GM18502 (cell line): Measurements from ENCODE around the gene STAC3.

Experiments
- ATAC-seq: cut with Tn5 transposase; IDR thresholded peaks from one replicate; pipeline ENCODE4 v1.9.1; 2021; ENCODE audit warnings: mild to moderate bottlenecking; ENCODE audit not compliant: unreplicated experiment, poor library complexity

Gene STAC3

GRCh38 chr12:57200497-57200896, 50.5 kb downstream of the STAC3 start:
- ATAC-seq: no peak

DNA sequence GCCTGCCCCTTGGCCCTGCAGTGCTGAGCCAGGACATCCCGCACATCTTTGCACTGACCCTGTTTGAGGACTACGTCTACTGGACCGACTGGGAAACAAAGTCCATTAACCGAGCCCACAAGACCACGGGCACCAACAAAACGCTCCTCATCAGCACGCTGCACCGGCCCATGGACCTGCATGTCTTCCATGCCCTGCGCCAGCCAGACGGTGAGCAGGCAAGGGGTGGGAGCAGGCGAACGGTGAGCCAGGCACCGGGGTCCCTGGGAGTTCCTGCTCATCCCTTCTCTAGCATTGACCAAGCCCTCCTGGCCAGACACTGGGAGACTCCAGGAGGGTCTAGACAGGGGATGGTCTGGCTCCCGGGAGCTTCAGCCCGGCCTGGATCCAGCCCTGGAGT, 51.8 kb downstream of the STAC3 start:
- no peak for ATAC-seq

DNA sequence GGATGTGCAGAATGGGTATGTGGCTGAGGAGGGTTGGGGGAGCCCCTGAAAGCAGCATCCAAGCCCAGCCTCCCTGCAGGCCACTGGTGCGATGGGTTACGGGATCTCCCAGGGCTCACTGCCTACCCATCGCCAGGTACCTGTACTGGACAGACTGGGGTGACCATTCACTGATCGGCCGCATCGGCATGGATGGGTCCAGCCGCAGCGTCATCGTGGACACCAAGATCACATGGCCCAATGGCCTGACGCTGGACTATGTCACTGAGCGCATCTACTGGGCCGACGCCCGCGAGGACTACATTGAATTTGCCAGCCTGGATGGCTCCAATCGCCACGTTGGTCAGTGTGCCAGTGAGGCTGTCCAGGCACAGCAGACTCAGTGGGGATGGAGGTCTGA, 52.7 kb downstream of the STAC3 start:
- ATAC-seq: no peak

GRCh38 chr12:57196956-57197355, 54.0 kb downstream of the STAC3 start:
- ATAC-seq: no peak

DNA sequence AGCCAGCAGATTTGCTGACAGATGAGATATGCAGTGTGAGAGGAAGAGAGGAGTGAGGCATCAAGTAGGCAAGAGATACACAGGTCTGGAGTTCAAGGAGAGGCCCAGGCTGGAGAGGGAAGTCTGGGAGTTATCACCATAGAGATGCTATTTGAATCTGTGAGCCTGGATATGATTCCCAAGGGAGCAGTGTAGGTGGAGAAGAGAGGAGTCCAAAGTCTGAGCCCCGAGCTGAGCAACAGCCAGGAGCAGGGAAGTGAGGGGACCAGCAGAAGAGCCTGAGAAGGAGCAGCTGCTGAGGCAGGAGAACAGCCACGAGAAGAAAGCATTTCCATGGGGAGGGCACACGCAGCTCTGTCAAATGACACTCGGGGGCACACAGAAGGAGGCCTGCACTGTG, 54.5 kb downstream of the STAC3 start:
- ATAC-seq: no peak

DNA sequence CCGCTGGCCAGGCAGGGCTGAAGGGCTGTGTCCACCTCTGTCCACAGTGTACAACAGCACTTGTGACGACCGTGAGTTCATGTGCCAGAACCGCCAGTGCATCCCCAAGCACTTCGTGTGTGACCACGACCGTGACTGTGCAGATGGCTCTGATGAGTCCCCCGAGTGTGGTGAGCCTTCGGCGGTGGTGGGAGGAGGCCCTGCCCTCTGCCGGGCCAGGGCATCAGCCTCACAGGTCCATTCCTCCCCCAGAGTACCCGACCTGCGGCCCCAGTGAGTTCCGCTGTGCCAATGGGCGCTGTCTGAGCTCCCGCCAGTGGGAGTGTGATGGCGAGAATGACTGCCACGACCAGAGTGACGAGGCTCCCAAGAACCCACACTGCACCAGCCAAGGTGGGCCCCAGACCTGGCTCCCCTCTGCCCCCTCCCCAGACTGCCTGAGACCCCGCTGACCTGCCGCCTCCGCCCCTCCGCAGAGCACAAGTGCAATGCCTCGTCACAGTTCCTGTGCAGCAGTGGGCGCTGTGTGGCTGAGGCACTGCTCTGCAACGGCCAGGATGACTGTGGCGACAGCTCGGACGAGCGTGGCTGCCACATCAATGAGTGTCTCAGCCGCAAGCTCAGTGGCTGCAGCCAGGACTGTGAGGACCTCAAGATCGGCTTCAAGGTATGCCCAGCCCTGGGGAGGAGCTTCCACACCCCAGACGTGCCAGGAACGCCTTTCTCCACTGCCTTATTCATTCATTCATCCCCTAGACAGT, 55.2 kb downstream of the STAC3 start:
- no peak for ATAC-seq

DNA sequence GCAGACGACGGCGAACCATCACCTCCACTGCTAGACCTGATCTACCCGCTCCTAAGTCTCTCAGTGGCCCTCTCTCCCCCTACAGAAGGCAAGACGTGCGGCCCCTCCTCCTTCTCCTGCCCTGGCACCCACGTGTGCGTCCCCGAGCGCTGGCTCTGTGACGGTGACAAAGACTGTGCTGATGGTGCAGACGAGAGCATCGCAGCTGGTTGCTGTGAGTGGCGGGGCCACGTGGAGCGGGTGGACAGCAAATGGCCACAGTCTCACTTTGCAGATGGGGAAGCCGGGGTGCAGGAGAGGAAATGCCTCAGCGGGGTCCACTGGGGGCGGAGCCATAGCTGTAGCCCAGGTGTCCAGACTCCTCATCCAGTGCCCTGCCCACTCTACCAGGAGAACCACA, 55.8 kb downstream of the STAC3 start:
- no peak for ATAC-seq

- no peak for ATAC-seq
These were observed 56.7 kb downstream of the STAC3 start for GRCh38 chr12:57194253-57194652.

DNA sequence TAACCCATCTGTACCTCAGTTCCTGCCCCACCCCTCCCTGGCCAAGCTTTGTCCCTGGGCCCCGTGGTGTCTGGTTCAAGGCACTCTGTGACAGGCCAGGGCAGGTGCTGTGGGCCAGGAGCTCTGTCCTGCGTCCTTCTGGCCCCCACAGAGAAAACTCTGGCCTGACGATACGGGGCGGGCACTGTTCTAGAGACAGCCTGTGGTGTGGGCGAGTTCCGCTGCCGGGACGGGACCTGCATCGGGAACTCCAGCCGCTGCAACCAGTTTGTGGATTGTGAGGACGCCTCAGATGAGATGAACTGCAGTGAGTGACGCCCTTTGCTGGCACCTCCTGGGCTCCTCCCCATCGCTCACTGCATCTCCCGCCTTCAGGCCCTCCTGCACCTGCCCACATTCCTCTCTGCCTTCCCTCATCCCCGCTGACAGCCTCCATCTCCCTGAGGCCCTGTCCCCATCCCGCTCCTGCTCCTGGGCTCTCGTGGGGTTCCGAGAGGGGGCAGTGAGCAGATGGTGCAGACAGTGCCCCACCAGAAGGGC, 57.2 kb downstream of the STAC3 start:
- ATAC-seq: no peak
